GM18951 (cell line): Measurements from ENCODE around the gene CD300C.
"Not testable (repeated sequence)": the region's sequence is repeated elsewhere in the genome, so short reads cannot be mapped to it uniquely, and the experiment has no call there.

Source experiments
- POLR2A ChIP-seq: IDR thresholded peaks from 4 replicates; pipeline ENCODE4 v1.6.1; 2011; ENCODE audit warnings: mild to moderate bottlenecking; ENCODE audit not compliant: insufficient read length, insufficient read depth; ENCODE audit errors: extremely low read depth
- in situ Hi-C: fragments of 300-500 bp; cut with MboI; formaldehyde crosslinking; loops from one replicate; pipeline ENCODE4 v1.12.0; 2022; ENCODE audit warnings: low sequenced_read_pairs, mixed read lengths, inconsistent platforms; ENCODE audit not compliant: unreplicated experiment

CD300C gene

DNA sequence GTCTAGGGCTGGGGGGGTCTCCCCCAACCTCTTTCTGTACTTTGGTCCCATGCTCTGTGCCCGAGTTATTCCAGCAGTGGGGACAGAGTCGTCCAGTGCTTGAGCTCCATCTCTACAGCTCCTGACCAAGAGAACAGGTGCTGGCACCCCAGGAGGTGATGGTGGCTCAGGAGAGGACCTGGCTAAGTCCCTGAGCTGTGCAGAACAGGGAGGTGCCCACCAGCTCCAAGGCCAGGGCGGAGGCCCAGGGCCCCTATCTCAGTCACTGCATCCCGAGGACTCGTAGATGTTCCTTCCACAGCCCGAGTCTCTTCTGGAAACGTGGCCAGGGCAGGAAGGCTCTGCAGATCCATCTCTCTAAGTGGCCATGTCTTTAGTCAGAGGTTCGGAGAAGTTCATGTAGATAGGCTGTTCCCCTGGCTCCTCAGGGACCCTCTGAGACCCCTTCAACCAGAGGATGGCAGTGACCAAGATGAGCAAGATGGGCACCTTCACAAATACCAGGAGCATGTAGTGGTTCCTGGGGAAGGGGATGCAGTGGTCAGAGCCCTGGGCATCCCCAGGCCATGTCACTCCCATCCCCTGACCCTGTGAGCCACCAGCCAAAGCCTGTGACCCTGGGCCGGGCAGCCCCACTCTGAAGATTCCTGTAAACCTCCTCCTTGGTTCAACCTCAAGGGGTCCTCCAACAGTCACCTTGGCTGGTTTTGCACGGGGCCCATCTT, 23.4 kb downstream of the CD300C start:
- no peak for TF ChIP-seq POLR2A
- in situ Hi-C loops, result no loop called here

DNA sequence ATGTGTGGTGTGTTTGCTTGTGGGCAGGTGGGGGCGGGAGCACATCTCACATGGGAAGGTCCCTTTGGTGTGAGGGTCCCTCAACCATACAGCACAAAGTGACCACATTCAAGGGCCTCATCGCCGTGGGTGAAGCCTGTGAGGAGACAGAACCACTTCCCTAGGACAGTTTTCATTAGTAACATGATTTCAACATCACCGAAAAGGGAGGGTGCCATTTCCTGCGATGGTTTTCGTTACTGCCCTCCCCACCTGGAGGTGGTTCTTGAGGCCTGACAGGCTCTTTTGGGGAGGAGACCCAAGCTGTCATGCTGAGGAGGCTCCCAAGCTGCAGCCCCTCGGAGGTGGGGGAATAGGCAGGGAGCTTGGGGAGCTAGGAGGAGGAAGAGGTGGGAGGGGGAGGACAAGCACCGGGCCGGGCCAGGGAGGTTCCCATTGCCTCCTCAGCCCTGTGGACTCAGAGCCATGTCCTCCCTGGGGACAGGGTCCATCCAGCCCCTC, 24.2 kb downstream of the CD300C start:
- in situ Hi-C loops, result no loop called here
- no peak for TF ChIP-seq POLR2A

GRCh38 chr17:74520790-74521480, 25.0 kb downstream of the CD300C start:
- in situ Hi-C loops, result no loop called here
- no peak for TF ChIP-seq POLR2A

DNA sequence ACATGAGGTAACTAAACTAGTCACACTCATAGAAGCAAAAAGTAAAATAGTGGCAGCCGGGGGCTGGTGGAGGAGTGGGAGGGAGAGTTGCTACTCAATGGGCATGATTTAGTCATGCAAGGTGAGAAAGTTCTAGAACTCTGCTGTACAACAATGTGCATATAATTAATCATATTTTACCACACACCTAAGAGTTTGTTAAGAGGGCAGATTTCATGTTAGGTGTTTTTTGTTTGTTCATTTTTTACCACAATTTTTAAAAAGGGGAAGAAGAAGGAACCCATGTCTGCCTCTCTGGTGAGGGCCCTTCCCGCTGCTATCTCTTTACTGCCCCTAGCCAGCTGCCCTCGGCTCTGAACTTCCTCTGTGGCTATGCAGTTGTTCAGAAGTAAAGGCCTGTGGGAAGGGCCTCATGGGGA, 25.9 kb downstream of the CD300C start:
- TF ChIP-seq POLR2A, result no peak
- in situ Hi-C loops, result no loop called here

DNA sequence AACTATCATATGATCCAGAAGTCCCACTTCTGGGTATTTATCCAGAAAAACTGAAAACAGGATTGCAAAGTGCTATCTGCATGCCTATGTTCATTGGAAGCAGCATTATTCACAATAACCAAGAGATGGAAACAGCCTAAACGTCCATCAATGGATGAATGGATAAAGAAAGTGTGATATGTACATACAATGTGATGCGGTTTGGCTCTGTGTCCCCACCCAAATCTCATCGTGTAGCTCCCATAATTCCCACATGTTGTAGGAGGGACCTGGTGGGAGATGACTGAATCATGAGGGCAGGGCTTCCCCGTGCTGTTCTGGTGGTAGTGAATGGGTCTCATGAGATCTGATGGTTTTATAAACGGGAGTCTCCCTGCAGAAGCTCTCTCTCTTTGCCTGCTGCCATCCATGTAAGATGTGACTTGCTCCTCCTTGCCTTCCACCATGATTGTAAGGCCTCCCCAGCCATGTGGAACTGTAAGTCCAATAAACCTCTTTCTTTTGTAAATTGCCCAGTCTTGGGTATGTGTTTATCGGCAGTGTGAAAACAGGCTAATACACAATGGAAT, 27.4 kb downstream of the CD300C start:
- in situ Hi-C loops, result not testable (repeated sequence)

DNA sequence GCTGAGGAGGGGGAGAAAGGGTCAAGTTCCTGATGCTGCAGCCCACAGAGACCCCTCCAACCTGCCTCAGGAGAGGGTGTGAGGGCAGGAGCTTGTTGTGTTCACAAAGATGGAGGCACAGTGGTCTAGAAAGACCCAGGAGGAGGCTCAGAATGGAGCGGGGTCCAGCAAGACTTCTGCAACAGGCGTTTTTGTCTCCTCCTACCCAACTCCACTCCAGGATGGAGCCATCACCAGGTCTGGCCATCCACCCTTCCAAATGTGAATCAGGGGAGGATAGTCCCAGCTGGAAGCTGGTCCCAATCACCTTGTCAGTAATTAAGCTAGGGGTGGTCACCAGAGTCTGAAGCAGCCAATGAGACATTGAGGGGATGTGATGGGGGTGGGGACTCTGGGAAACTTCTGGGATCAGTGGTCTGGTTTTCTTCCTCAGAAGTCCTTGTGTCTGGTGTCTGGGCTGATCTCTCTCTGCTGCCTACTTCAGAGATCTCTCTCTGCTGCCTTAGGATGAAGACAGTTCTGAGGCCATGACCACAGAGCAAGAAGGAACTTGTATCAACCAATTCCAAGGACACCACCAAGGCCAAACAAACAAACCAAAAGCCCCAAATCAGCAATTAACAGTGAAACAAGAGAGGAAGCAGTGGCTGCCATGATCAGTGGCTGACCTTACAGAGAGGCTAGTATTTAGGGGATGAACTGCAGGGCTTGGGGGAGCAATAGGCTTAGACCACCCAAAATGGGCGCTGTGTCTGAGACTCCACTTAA, 29.2 kb downstream of the CD300C start:
- in situ Hi-C loops, result no loop called here

GRCh38 chr17:74515941-74516340, 30.0 kb downstream of the CD300C start:
- TF ChIP-seq POLR2A, result no peak
- in situ Hi-C loops, result no loop called here

More for the DNA sequence above, 29.2 kb downstream of the CD300C start:
- TF ChIP-seq POLR2A, result no peak

- in situ Hi-C loops, result no loop called here
- TF ChIP-seq POLR2A, result no peak
Observed at GRCh38 chr17:74514632-74515334, 31.1 kb downstream of the CD300C start.

DNA sequence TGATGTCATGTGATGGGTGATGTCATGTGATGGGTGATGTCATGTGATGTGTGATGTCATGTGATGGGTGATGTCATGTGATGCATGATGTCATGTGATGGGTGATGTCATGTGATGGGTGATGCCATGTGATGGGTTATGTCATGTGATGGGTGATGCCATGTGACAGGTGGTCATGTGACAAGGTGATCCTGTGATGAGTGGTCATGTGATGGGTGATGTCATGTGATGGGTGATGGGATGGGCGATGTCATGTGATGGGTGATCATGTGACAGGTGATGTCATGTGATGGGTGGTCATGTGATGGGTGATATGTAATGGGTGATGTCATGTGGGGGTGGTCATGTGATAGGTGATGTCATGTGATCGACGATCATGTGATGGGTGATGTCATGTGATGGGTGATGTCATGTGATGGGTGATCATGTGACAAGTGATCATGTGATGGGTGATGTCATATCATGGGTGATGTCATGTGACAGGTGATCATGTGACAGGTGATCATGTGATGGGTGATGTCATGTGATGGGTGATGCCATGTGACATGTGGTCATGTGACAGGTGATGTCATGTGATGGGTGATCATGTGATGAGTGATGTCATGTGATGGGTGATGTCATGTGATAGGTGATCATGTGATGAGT, 31.8 kb downstream of the CD300C start:
- in situ Hi-C loops, result no loop called here
- no peak for TF ChIP-seq POLR2A

DNA sequence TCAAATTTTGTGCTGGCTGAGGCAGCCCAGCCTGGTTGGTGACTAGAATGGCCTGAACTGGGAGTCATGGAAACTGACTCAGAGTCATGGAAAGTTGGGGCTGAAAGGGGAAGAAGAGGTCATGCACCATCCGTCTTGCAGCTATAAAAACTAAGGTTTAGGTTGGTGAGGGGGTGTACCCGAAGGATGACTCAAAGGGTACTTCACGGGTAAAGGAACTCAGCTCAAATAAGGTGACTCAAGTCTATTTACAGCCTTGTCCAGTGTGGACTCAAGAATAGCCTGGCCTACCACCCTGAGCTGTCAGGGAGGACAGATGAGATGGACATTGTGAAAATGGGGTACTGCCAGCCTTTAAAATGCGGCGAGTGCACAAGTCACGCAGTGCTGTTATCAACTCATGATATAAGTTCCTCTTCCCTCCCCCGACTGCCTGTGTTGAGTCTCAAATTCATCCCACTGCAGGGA, 33.3 kb downstream of the CD300C start:
- in situ Hi-C loops, result no loop called here
- no peak for TF ChIP-seq POLR2A

- in situ Hi-C loops, result no loop called here
- no peak for TF ChIP-seq POLR2A
Observed at GRCh38 chr17:74512036-74512435, 33.9 kb downstream of the CD300C start.

- in situ Hi-C loops, result no loop called here
- no peak for TF ChIP-seq POLR2A
Observed at GRCh38 chr17:74508156-74508555, 37.8 kb downstream of the CD300C start.

GRCh38 chr17:74503949-74504348, 42.0 kb downstream of the CD300C start:
- in situ Hi-C loops, result not testable (repeated sequence)
